Cerebellar nuclear complex (tissue), 1 donor: ENCODE results near the gene EXD3.
"Not testable (repeated sequence)": the region's sequence is repeated elsewhere in the genome, so short reads cannot be mapped to it uniquely, and the experiment has no call there.

Experiments used
- DNase-seq, 2 experiments: peaks; one replicate each; lab custom pipeline; 2025; lab: John Stamatoyannopoulos, UW

EXD3 gene

DNA sequence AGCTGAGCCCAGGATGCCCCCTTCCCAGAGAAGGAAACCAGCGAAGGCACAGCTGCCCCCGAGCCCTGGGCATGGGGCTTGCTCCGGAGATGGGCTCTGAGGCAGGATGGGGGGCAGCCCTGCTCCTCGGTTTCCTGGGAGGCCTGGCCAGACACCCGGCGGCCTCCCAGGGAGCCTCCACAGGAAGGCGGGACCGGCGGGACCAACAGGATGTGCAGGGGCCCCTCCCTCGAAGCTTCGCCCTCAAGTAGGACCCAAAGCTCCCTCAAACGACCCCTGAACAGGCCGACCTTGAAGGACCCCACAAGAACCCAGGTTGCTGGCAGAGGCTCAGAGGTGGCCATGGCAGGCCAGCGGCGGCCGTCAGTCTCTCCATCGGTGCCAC is 11.7 kb downstream of the EXD3 start:
- DNase-seq = no peak

DNA sequence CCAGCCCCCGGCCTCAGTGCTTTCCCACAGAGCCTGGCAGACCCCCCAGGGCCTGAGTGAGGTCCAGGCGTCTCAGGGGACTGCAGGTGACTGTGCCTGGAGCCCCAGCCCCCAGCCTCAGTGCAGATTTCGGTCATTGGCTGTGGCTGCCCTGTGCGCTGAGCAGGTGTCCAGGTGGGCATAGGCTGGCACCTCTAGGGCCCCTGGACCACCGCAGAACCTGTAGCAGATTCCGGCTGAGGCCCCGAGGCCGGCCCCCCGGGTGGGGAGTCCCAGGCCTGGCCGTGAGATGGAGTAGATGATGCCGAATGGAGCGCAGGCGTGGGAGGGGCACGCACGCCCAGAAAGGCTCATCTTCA is 12.1 kb downstream of the EXD3 start:
- DNase-seq = no peak

DNA sequence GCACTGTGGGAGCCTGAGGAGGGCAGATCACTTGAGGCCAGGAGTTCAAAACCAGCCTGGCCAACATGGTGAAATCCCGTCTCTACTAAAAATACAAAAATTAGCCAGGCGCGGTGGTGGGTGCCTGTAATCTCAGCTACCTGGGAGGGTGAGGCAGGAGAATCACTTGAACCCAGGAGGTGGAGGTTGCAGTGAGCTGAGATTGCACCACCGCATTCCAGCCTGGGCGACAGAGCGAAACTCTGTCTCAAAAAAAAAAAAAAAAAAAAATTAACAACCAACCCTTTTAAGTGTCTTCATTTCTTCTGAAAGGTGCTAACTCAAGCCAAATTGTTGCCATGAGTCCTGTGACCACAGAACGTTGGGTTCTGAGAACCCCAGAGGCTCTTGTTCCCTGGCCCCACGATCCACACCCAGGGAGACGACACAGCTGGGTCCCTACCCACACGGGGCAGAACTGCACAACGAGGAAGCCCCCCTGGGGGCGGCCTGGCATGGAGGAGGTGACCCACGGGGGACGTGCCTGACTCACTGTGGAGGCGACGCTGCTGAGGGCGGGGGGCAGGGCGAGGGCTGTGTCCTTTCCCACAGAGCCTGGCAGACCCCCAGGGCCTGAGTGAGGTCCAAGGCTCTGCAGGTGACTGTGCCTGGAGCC is 12.6 kb downstream of the EXD3 start:
- not testable (repeated sequence) for DNase-seq

DNA sequence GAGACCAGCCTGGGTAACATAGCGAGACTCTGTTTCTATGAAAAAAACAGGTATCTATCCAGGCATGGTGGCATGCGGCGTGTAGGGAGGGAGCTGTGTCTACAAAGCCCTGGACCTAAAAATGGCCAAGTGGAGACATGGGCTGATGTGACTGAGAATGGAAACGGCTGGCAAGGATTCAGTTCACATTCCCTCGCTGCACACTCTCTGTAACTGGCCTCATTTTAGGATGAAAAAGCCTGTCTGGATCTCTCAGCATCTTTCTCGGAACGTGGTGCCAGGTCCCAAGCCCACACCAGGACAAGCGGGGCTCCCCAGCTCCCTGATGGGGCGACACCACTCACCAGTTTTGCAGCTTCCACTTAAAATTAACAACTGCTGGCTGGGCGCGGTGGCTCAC is 13.4 kb downstream of the EXD3 start:
- no peak for DNase-seq

DNA sequence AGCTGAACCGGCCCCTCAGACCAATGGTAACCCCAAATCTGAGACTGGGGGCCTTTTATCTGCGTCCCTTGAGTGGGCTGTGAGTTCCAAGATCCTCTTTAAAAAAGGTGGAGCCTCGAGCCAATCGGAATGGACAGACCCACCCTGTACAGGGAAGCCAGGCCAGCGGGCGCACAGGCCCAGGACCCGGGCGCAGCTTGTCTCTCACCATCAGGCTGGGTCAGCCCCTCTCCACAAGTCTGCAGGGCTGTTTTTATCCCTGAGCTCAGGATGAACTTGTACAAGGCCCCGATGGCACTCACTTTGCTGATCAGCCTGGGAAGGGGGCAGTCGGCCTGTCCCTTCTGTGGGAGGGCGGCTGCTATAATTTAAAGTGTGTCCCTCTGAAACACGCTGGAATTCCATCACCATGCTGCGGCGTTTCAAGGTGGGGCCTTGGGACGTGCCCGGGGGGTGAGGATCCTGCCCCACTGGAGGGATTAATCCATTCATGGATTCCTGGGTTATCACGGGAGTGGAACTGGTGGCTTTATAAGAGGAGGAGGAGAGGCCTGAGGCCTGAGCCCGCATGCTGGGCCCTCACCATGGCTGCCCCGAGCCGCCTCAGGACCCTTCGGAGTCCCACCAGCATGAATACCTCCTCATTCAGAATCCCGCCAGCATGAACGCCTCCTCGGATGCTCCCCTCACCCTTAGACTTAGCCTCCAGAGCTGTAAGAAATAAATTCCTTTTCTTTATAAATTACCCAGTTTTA is 14.1 kb downstream of the EXD3 start:
- no peak for DNase-seq

DNA sequence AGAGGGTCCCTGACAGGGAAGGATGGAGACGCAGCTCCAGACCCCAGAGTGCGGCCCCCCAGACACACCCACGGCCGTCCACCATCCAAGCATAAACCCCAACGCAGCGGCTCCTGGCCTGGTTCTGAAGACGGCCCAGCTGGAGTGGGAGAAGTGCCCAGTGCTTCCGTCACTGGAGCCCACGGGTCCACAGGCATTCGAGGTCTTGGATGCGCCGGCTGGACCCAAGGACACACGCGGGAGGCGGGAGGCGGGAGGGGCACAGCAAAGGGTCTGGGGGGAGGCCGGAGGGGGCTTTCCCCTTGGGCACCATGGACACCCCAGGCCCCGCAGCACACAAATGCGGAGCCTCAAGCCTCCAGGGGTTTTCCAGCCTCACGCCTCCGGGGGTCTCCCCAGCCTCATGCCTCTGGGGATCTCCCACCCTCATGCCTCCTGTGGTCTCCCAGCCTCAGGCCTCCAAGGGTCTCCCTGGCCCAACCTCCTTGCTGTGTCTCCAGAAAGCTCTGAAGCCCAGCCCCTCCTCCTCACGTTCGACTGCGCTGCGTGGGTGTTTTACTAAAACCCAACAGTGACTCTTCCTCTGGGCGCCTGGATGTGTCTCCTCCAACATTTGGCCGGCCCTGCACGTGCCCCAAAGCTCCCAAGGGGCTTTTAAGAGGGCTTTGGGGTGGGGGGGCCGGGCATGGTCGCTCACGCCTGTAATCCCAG is 15.2 kb downstream of the EXD3 start:
- DNase-seq = no peak

DNA sequence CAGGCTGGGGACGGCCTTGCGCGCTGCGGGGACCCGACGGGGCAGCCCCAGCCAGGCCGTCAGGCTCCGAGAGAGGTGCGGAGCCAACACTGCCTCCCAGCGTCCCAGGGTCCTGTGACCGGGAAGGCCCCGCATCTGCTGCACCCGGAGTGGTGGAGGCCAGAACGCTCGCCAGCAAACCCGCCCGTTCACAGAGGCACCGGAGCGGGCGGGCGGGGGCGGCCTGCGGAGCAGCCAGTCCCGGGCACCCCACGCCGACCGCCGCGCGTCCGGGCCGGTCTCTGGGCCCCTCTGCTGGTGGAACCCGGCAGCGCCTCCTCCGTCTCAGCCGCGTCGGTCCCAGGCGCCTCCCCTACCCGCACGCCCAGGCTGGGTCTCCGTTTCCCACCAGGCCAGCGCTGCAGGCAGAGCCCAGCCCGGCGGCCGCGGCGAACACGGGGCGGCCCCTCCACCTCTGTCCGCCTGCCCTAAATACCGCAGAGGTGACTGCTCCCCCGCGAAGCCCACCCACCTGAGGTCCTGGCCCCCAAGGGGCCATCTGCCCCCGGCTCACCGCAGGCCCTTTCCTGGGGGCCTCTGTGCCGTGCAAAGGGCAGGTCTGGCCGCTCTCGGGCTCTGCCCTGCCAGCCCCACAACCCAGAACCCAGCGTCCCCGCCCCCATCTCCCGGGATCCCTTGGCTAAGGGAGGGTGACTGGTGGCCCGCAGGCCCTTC is 15.9 kb downstream of the EXD3 start:
- no peak for DNase-seq

DNA sequence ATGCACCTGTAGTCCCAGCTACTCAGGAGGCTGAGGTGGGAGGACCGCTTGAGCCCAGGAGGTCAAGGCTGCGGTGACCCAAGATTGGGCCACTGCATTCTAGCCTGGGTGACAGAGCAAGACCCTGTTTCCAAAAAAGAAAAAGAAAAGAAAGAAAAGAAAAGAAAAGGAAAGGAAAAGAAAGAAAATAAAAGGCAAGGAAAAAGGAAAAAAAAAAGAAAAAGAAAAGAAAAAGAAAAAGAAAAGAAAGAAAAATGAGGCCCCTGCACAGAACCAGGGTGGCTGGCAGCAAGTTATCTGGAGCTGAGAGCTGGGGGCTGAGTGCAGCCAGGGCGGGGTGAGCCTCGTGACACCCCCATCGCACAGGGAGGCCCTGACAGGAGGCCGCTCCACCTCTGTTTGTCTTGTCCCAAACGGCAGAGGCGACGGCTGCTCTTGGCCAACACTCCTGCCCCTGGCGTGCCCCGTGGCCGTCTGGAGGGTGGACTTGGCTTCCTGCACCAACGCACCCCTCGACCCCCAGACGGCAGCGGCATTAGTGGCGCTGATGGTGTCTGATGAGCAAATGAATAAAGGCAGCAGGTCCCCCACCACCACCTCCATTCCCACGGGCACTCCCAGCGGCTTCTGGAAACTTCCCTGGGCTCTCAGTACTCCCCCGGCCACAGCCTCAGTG is 16.7 kb downstream of the EXD3 start:
- DNase-seq = no peak

DNA sequence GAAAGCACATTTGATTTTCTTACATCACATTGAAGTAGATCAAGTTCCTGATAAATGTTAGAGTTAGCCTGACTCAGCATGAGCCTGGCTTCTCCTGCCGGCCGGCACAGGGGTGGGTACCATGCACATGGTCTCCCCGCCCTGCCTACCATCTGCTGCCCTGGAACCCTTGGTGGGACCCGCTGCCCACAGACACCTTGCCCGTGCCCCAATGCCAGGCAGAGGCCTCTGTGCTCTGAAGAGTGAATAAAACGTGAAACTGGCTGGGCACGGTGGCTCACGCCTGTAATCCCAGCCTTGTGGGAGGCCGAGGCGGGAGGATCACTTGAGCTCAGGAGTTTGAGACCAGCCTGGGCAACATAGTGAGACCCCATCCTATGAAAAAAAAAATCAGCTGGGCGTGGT is 17.3 kb downstream of the EXD3 start:
- DNase-seq = no peak

DNA sequence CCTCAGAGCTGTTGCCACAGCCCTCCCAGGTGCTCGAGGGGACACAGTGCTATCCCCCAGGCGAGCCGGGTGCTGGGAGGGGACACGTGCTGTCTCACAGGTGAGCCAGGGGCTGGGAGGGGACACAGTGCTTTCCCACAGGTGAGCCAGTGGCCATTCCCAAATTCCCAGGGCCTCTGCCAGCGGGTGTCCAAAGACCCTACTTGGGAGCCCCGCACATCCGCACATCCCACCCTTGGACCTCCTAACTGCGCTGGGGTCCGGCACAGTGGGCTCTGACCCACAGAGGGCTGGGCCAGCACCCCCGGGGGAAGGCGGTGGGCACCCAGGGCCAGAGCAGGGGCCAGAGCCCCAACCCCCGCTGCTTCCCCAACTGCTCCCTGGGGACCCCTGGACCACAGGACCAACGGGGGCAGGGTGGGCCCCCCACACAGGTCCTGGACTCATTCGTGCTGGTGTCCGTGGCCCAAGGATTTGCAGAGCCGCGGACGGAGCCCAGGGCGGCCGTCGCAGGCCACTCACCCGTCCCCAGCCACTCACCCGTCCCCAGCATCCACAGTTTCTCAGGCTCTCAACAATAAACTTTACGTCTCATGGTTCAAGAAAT is 17.9 kb downstream of the EXD3 start:
- DNase-seq = no peak

DNA sequence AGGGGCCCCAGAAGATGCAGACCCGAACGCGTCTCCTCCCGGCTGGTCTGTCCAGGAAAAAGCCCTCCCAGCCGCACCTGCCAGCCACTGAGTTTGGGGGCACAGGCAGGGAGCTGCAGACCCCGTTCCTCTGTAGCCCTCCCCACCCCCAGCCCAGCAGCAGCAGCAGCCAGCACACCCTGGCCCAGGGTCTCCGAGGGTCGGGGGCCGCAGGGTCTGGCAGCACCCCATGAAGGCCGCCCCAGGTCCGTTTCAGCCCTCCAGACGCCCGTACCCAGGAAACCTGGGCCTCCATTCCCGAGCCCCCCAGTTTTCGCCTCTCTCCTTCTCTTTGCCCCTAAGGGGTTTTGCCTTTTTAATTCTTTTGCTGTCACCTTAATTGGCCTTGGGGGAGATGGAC is 19.7 kb downstream of the EXD3 start:
- no peak for DNase-seq

DNA sequence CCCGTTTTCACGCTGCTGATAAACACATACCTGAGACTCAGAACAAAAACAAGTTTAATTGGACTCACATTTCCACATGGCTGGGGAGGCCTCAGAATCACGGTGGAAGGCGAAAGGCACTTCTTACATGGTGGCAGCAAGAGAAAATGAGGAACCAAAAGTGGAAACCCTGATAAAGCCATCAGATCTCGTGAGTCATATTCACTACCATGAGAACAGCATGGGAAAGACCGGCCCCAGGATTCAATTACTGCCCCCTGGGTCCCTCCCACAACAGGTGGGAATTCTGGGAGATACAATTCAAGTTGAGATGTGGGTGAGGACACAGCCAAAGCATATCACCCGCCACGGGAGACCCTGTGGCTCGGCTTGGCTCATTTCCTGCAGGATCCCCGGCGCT is 20.2 kb downstream of the EXD3 start:
- no peak for DNase-seq

DNA sequence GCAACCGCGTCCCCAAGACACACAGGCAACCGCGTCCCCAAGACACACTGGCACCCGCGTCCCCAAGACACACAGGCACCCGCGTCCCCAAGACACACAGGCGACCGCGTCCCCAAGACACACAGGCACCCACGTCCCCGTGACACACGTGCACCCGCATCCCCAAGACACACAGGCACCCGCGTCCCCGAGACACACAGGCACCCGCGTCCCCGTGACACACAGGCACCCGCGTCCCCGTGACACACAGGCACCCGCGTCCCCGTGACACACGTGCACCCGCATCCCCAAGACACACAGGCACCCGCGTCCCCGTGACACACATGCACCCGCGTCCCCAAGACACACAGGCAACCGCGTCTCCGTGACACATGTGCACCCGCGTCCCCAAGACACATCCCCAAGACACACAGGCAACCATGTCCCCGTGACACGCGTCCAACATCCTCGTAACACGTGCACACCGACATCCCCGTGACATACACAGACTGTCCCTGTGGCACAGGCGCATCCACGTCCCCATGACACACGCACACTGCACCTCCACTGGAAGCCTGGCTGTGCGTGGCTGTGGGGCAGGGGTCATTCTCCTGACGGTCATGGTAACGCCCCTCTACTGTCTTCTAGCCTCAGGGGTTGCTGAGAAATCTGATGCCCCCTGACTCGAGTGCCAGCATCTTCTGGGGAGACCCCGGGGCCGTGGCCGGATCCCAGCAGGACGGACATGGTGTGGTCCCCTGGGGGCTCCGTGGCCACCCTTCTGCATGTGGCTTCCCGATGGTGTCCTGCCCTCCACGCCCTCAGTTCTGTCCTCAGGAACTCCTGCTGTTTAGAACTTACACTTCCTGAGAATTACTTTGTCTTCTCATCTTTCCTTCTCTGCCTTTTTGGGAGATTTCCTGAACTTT is 24.1 kb downstream of the EXD3 start:
- DNase-seq = no peak

DNA sequence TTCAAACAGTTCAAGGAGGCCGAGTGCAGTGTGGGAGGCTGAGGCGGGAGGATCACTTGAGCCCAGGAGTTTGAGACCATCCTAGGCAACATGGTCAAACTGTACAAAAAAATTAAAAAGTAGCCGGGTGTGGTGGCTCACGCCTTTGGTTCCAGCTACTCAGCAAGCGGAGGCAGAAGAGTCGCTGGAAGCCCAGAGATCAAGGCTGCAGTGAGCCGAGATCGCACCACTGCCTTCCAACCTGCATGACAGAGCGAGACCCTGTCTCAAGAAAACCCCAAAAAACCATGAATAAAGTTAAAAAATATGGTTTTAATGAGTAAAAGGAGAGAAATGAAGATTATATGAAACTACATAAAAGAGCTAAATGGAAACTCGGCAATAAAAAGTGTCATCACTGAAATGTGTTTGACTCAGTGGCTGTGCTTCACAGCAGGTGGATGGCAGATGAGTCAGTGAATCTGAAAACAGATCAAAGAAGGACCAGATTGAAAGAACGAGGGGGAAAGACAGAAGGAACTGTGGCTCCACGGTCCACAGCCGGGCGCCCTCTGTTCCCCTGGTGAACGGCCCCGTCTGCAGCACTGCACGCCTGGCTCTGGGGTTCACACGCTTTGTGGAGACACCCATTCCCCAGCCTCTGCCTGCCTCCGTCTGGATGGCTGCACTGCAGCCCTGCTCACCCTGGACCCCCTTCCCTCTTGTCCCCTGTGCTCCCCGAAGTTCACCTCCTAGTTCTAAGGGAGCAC is 25.1 kb downstream of the EXD3 start:
- no peak for DNase-seq

DNA sequence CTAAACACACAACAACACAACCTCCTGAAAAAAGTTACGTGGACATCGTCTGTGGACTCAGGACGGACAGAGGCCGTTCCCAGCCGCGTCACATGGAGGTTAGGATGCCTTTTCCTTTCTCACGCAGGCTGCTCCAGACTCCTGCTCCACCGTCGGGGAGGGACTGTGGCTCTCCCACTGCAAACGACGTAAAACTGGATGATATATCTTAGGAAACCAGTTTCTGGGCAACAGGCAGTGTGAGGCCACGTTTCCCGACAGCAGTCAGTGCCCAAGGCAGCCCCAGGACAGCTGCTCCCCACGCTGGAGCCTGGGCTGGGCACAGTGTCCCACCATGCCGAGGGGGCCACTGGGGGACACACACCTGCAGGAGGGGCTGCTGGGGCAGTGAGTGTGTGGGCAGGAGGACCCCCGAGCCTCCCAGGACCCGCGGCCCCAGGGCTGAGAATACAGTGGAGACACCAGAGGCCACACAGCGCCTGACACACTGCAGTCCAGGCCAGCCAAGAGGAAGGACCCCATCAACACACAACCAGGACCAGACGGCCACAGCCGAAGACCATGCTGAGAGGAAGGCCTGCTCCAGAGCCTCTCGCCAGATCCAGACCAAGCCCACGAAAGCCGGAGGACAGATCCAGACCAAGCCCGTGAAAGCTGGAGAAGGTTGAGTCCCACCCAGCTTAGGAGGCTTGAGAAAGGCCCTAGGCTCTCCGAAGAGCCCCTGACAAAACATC is 26.2 kb downstream of the EXD3 start:
- DNase-seq = no peak

DNA sequence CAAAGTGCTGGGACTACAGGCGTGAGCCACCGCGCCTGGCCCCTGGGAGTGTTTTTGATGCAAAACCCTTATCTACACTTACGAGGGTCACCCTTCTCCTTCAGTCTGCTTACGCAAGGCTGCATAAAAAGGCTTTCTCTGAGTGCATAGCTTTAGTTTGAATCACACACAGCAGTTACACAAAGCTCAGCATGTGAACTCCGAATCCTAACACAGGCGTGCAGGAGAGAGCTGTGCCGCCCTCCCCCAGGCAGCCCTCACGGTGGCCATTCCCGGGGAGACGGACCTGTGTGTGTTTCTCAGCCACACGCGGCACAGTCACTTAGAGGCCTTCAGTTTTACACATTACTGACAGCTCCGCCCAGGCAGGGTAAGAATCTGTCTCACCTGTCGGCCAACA is 26.7 kb downstream of the EXD3 start:
- DNase-seq = no peak

DNA sequence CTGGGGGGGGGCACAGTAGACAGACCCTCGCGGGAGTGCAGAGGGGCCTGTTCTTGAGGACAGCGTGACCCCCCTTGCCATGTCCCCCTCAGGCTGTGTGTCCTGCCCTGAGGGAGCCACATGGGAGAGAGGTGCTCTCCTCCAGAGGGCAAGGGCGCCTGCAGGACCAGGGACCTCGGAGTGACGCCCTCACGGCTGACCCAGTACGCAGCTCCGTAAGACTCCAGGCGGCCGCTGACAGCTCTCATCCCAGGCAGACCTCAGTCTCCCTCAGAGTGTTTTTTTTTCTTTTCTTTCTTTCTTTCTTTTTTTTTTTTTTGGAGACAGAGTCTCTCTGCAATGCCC is 27.3 kb downstream of the EXD3 start:
- no peak for DNase-seq

DNA sequence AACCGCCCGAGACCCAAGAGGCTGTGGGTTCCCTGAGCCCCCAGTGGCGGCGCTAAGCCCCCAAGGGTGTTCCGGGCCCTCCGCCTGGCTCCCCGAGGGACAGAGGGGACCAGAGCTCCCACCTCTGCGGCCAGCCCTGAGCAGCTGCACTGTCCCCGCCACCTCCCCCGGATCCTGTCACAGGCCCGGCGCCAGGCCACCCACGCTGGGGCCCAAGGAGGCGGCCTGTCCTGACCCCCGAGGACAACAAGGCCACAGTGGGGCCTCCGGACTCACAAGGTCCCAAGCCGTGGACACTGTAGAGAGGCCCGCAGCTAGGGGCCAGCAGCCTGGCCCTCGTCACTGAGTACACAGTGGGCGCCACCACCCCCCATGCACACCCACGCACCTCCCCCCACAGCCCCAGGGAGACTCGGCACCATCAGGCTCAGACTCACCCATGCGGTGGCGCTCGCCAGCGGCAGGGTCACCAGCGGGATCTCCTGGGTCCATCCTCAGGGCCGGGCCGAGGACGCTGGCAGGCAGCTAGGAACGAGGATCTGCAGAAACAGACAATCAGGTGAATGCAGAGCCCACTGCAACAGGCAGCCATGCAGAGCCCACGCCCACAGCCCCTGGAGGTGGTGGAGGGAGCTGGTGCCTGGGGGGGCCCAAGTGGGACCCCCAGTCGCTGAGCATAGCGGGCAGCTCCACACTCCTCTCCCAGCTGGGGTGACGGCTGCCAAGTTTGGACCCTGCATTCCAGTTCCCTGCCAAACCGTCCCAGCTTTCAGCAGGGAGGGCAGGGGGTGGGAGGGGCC is 27.9 kb downstream of the EXD3 start:
- no peak for DNase-seq
